Retinal pigment epithelial cell (primary cell): ENCODE data around the gene F2RL2.

Source experiments
- DNase-seq: peaks from one replicate; pipeline ENCODE4 v3.0.0-alpha.2; 2010; ENCODE audit warnings: low read depth
- H3K4me3 ChIP-seq: 2 replicates; pipeline ENCODE4 v1.5.1; 2011; ENCODE audit warnings: mild to moderate bottlenecking, low read length, control low read depth, moderate library complexity
- TF ChIP-seq, protein P1 (sequence below): conservative IDR thresholded peaks from 2 replicates; pipeline ENCODE4 v1.5.1; 2011; ENCODE audit warnings: low read depth, low read length, control low read depth, inconsistent platforms

F2RL2 gene

GRCh38 chr5:76642390-76643040 is 19.3 kb upstream of the F2RL2 start:
- TF ChIP-seq, protein P1, sequence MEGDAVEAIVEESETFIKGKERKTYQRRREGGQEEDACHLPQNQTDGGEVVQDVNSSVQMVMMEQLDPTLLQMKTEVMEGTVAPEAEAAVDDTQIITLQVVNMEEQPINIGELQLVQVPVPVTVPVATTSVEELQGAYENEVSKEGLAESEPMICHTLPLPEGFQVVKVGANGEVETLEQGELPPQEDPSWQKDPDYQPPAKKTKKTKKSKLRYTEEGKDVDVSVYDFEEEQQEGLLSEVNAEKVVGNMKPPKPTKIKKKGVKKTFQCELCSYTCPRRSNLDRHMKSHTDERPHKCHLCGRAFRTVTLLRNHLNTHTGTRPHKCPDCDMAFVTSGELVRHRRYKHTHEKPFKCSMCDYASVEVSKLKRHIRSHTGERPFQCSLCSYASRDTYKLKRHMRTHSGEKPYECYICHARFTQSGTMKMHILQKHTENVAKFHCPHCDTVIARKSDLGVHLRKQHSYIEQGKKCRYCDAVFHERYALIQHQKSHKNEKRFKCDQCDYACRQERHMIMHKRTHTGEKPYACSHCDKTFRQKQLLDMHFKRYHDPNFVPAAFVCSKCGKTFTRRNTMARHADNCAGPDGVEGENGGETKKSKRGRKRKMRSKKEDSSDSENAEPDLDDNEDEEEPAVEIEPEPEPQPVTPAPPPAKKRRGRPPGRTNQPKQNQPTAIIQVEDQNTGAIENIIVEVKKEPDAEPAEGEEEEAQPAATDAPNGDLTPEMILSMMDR = no peak
- DNase-seq = peak; percentile 17
- H3K4me3 ChIP-seq = no peak overlapping the region

- peak; percentile 54 for DNase-seq
- no peak overlapping the region for H3K4me3 ChIP-seq
- TF ChIP-seq, protein P1 = peak; percentile 79
These were observed 18.4 kb upstream of the F2RL2 start for GRCh38 chr5:76641514-76642120.

DNA sequence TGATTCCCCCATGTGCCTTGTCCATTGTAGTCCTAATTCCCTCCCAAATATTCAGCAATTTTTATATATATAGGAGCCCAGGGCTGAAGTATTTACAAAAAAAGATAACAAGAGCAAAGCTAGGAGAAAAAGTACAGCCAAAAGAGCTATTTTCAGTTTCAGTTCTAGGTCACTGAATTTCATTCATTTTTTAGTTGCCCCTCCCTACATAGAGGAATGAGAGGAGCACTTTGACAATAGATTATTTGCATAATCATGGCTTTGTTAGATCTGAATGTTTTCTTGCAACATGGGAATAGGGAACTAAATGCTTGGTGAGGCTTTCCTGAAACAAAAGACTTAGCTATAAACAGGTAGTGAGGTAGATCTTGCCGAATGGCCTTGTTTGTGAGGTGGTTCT is 15.3 kb upstream of the F2RL2 start:
- TF ChIP-seq, protein P1 = no peak
- no peak overlapping the region for H3K4me3 ChIP-seq
- no peak for DNase-seq

GRCh38 chr5:76637490-76637889 is 14.3 kb upstream of the F2RL2 start:
- H3K4me3 ChIP-seq = no peak overlapping the region
- DNase-seq = no peak
- TF ChIP-seq, protein P1 = no peak

DNA sequence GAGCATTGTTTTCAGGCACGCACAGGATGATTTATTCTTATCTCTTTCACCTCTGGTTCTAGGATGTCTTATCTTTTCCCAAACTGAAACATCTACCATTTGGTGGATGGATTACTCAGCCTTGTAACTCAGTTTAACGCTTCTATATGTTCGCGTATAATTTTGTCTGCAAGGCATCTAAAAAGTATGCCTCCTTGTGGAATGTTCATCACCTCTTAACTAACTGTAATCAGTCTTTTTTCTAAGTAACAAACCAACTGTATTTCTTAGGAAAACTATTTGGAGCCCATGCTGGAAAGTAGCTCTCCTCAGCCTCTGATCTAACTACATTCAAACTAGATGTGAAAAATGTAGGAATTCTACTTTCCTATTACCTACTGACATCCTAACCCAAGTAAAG is 11.5 kb upstream of the F2RL2 start:
- no peak for DNase-seq
- TF ChIP-seq, protein P1 = no peak
- no peak overlapping the region for H3K4me3 ChIP-seq

DNA sequence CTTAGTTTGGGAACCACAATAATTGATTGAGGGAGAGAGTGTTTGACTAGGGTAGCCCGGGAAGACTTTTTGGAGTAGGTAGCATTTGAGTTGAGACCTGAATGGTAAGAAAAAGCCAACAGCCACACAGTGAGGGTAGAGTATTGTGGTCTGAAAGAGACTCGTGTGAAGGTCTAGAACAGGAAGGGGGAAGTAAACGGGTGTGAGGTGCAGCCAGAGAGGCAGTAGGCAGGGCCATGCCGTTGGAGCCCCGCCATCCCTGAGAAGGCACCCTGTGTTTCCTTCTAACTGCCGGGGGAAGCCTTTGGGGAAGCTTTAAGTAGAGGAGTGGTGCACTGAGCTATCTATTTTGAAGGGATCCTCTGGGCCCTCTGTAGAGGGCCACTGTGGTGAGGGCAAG is 3.5 kb upstream of the F2RL2 start:
- no peak overlapping the region for H3K4me3 ChIP-seq
- DNase-seq = no peak
- TF ChIP-seq, protein P1 = no peak
